VCaP (cell line): ENCODE data around the gene MAMLD1.

Experiments
- H3K27ac ChIP-seq: fragments of 450-650 bp; 2 replicates; pipeline ENCODE4 v1.5.1; 2017
- TF ChIP-seq, protein P1 (sequence below): fragments of 450-650 bp; conservative IDR thresholded peaks from 2 replicates; pipeline ENCODE4 v1.5.1; 2017; ENCODE audit warnings: mild to moderate bottlenecking, moderate library complexity

Gene MAMLD1

DNA sequence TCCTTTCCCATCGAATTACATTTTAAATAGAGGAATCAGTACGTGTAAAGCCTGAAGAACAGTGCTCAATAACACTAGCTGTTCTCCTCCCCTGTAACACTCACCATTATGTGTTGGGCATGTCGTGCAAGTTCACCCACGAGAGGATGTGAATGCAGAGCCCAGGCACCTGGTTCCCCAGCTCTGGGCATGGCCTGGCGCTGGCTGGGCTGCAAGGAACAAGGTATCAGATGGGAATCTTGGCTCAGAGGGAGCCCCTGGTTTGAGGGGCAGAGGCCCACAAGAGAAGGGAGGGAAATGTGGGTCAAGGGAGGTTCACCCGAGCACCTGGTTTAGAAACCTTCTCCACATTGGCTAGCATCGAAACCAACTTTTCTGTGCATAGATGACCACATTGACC is 163.6 kb downstream of the MAMLD1 start:
- TF ChIP-seq, protein P1, sequence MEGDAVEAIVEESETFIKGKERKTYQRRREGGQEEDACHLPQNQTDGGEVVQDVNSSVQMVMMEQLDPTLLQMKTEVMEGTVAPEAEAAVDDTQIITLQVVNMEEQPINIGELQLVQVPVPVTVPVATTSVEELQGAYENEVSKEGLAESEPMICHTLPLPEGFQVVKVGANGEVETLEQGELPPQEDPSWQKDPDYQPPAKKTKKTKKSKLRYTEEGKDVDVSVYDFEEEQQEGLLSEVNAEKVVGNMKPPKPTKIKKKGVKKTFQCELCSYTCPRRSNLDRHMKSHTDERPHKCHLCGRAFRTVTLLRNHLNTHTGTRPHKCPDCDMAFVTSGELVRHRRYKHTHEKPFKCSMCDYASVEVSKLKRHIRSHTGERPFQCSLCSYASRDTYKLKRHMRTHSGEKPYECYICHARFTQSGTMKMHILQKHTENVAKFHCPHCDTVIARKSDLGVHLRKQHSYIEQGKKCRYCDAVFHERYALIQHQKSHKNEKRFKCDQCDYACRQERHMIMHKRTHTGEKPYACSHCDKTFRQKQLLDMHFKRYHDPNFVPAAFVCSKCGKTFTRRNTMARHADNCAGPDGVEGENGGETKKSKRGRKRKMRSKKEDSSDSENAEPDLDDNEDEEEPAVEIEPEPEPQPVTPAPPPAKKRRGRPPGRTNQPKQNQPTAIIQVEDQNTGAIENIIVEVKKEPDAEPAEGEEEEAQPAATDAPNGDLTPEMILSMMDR = no peak
- H3K27ac ChIP-seq = no peak overlapping the region

DNA sequence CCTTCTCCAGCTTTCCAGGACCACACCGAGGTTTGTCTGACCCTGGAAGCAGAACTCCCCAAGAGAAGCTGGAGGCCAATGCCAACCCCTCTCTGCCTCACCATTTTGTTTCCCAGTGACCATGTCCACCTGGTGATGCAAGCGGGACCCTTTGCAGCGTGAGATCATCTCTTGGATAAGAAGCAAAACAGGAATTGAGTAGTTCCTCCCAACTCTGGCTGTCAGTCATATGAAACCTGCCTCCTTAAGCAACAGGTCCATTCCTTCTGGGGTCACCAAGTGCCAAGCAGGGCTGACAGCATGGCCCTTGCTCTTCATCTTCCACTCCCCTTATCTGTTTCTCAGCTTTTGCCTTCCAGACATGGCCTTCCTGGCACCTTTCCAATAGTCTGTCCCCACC is 164.0 kb downstream of the MAMLD1 start:
- TF ChIP-seq, protein P1 = no peak
- H3K27ac ChIP-seq = no peak overlapping the region

DNA sequence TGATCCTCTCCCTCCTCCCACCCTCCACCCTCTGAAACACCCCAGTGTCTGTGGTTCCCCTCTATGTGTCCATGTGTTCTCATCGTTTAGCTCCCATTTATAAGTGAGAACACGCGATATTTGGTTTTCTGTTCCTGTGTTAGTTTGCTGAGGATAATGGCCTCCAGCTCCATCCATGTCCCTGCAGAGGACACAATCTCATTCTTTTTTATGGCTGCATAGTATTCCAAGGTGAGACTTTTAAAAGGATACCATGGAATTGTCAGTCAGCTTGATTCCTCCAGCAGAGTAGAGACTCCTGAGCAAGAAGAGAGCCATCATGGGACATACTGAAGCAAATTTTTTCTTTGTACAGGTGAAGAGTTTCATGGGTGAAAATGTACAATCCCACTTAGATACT is 166.5 kb downstream of the MAMLD1 start:
- TF ChIP-seq, protein P1 = no peak
- no peak overlapping the region for H3K27ac ChIP-seq

DNA sequence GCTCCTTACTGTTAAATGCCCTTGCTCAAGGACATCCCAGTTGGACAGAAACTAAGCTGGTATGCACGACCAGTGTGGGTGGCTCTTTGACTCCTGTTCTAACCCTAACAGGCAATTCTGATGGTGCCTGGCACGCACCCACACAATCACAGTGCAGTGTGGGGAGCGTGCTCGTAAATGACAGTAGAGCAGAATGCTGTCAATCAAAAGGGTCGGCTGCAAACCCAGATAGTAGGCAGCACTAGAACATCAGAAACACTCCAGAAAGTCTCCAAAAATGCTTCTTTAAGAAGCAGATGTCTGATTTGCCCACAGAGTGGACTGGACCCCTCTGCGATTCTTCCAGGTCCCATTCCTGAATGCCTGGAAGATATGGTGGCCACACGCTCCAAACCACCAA is 167.7 kb downstream of the MAMLD1 start:
- no peak overlapping the region for H3K27ac ChIP-seq
- TF ChIP-seq, protein P1 = no peak

DNA sequence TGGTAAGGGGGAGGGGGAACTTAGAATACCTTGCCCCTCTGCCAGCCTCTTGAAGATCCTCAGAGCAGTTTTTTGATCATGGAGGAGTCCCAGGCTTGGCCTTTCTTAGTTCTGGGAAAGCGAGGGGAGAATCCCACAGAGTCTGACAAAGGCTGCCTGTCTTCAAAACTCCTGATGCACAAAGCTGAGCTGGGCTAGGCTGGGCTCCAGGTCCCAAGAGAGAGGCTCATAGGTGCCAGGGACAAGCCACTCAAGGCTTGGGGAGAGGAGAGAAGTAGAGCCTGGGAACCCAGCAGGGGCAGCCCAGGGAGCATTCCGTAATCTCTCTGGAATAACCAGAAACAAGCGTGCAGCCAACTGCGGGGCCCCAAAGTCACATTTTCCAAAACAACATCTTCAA is 168.3 kb downstream of the MAMLD1 start:
- TF ChIP-seq, protein P1 = no peak
- no peak overlapping the region for H3K27ac ChIP-seq

DNA sequence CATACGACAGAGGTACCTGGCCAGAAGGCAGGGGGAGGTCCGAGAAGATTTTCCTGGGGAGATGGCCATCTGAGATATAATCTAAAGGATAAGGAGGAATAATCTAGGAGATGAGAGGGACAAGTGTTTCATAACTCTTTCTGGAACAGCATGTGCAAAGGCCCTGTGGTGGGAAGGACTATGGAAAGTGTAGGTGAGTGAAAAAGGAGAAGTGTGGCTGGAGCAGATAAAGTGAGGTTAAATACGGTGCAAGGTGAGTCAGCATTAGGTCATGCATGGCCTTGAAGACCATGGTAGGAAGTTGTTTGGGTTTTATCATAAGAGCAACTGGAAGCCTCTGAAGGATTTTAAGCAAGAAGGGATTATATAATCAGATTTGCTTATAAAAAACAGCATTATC is 170.7 kb downstream of the MAMLD1 start:
- no peak overlapping the region for H3K27ac ChIP-seq
- TF ChIP-seq, protein P1 = no peak

DNA sequence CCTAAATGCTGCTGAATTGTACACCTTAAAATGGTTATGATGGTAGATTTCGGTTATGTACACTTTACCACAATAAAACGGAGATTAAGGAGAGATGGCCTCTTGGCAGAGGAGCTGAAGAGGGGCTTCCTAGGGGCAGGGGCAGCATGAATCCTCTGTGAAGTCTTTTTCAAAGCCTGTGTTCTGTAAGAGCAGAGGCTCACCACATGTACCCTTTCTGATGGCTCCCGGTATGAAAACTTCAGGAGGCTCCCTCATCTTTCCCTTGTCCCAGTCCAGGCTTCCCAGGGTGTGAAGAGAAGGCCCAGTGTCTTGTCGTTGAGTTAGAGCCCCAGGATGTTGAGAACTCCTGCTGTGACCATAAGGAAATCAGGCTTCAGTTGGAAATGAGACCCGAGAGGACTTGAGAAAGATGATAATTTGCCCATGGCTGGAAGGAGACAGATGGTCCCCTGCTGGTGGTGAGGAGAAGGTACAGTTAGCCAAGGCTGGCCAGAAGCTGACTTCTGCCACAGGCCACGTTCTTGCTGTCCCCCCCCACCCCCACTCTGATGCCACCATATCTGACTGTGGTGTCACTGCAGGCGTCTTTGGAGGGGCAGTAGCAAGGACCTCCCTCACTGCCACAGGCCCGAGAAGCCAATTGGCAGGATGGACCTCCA is 173.5 kb downstream of the MAMLD1 start:
- TF ChIP-seq, protein P1 = no peak
- H3K27ac ChIP-seq = no peak overlapping the region
